ENCODE data around the gene POM121L2.

Gene POM121L2

GRCh38 chr6:27295301-27296079, 16.6 kb downstream of the POM121L2 start:
- no peaks in the 10 kb centered on the region for H3K27me3 ChIP-seq (ENCODE audit: insufficient read depth, low read length)
- no peak overlapping the region for H3K9ac ChIP-seq (ENCODE audit: low read length)
- H3K79me2 ChIP-seq (ENCODE audit: insufficient read depth, low read length): no peaks in the 10 kb centered on the region
- H4K20me1 ChIP-seq (ENCODE audit: insufficient read depth, low read length): no peaks in the 10 kb centered on the region
- no peak overlapping the region for H3K4me3 ChIP-seq (ENCODE audit: low read depth, low read length, poor library complexity, severe bottlenecking)
- H3K4me1 ChIP-seq (ENCODE audit: insufficient read depth, low read length, severe bottlenecking): no peaks in the 10 kb centered on the region
- no peaks in the 10 kb centered on the region for H3F3A ChIP-seq (ENCODE audit: insufficient read depth, low read length)
- H3K27ac ChIP-seq (ENCODE audit: low read depth, low read length, poor library complexity, severe bottlenecking): no peak overlapping the region
- H3K36me3 ChIP-seq (ENCODE audit: insufficient read depth, low read length): no peaks in the 10 kb centered on the region
- H3K9me2 ChIP-seq (ENCODE audit: low read depth, low read length): no peaks in the 10 kb centered on the region
- no peaks in the 10 kb centered on the region for H3K9me3 ChIP-seq (ENCODE audit: low read length)
- no peak overlapping the region for H3K4me2 ChIP-seq (ENCODE audit: low read length)
- TF ChIP-seq, protein P1, sequence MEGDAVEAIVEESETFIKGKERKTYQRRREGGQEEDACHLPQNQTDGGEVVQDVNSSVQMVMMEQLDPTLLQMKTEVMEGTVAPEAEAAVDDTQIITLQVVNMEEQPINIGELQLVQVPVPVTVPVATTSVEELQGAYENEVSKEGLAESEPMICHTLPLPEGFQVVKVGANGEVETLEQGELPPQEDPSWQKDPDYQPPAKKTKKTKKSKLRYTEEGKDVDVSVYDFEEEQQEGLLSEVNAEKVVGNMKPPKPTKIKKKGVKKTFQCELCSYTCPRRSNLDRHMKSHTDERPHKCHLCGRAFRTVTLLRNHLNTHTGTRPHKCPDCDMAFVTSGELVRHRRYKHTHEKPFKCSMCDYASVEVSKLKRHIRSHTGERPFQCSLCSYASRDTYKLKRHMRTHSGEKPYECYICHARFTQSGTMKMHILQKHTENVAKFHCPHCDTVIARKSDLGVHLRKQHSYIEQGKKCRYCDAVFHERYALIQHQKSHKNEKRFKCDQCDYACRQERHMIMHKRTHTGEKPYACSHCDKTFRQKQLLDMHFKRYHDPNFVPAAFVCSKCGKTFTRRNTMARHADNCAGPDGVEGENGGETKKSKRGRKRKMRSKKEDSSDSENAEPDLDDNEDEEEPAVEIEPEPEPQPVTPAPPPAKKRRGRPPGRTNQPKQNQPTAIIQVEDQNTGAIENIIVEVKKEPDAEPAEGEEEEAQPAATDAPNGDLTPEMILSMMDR (IDR thresholded peaks at IDR 0.05; ENCODE audit: low read length): no peak
- TF ChIP-seq EZH2 (IDR thresholded peaks at IDR 0.05; ENCODE audit: borderline replicate concordance, low read length): no peak
- H2AFZ ChIP-seq (ENCODE audit: low read length): no peak overlapping the region

GRCh38 chr6:27294409-27294808, 17.7 kb downstream of the POM121L2 start:
- Histone ChIP-seq H3K4me2 (ENCODE audit: low read length) (no peak overlapping the region), H3F3A (ENCODE audit: insufficient read depth, low read length) (no peaks in the 10 kb centered on the region), H4K20me1 (ENCODE audit: insufficient read depth, low read length) (no peaks in the 10 kb centered on the region), H3K27me3 (ENCODE audit: insufficient read depth, low read length) (no peaks in the 10 kb centered on the region), H3K4me1 (ENCODE audit: insufficient read depth, low read length, severe bottlenecking) (no peaks in the 10 kb centered on the region), H3K36me3 (ENCODE audit: insufficient read depth, low read length) (no peaks in the 10 kb centered on the region), H3K27ac (ENCODE audit: low read depth, low read length, poor library complexity, severe bottlenecking) (no peak overlapping the region), H2AFZ (ENCODE audit: low read length) (no peak overlapping the region), H3K9me2 (ENCODE audit: low read depth, low read length) (no peaks in the 10 kb centered on the region), H3K4me3 (ENCODE audit: low read depth, low read length, poor library complexity, severe bottlenecking) (no peak overlapping the region), H3K79me2 (ENCODE audit: insufficient read depth, low read length) (no peaks in the 10 kb centered on the region), H3K9me3 (ENCODE audit: low read length) (no peaks in the 10 kb centered on the region), H3K9ac (ENCODE audit: low read length) (no peak overlapping the region)
- TF ChIP-seq EZH2 (IDR thresholded peaks at IDR 0.05; ENCODE audit: borderline replicate concordance, low read length): no peak
- TF ChIP-seq, protein P1 (IDR thresholded peaks at IDR 0.05; ENCODE audit: low read length): no peak

DNA sequence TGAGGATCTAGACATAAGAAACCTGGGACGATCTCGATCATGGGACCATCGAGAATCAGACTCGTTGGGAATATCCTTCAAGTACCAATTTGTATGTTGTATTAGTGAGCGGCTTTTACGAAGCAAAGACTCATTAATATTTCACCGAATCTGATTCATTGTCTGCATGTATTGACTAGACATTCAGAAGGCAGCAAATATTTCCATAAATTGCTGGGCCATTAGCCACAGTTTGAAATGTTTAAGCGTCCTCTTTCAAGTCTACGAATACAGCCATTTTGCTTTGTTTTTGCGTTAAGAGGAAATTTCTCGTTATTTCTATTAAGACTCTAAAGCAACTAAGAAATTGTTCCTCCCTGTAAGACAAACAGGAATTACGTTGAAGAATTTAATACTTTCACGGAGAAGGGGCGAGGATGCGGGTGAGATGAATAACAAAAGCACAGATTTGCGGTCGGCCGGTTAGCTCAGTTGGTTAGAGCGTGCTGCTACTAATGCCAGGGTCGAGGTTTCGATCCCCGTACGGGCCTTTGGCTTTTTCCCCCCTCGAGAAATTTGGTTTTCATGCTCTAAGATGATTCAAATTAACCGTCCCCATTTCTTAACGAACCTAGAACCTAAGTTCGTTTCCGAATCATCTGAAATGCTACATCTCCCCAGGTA, 18.5 kb downstream of the POM121L2 start:
- no peaks in the 10 kb centered on the region for H4K20me1 ChIP-seq (ENCODE audit: insufficient read depth, low read length)
- no peaks in the 10 kb centered on the region for H3K9me2 ChIP-seq (ENCODE audit: low read depth, low read length)
- H3K4me2 ChIP-seq (ENCODE audit: low read length): no peak overlapping the region
- H3K27ac ChIP-seq (ENCODE audit: low read depth, low read length, poor library complexity, severe bottlenecking): no peak overlapping the region
- H3K9me3 ChIP-seq (ENCODE audit: low read length): no peaks in the 10 kb centered on the region
- no peak overlapping the region for H2AFZ ChIP-seq (ENCODE audit: low read length)
- TF ChIP-seq, protein P1 (IDR thresholded peaks at IDR 0.05; ENCODE audit: low read length): no peak
- TF ChIP-seq EZH2 (IDR thresholded peaks at IDR 0.05; ENCODE audit: borderline replicate concordance, low read length): no peak
- no peaks in the 10 kb centered on the region for H3K36me3 ChIP-seq (ENCODE audit: insufficient read depth, low read length)
- no peaks in the 10 kb centered on the region for H3K27me3 ChIP-seq (ENCODE audit: insufficient read depth, low read length)
- no peaks in the 10 kb centered on the region for H3K4me1 ChIP-seq (ENCODE audit: insufficient read depth, low read length, severe bottlenecking)
- H3K9ac ChIP-seq (ENCODE audit: low read length): no peak overlapping the region
- no peaks in the 10 kb centered on the region for H3K79me2 ChIP-seq (ENCODE audit: insufficient read depth, low read length)
- no peaks in the 10 kb centered on the region for H3F3A ChIP-seq (ENCODE audit: insufficient read depth, low read length)
- H3K4me3 ChIP-seq (ENCODE audit: low read depth, low read length, poor library complexity, severe bottlenecking): no peak overlapping the region

Measured in OCI-LY1 (cell line).